GM19372 (cell line): Measurements from ENCODE around the gene KIFBP.
A peak's percentile ranks its signal among the peaks of the same experiment; 100 is the strongest.
"Not testable (repeated sequence)": the region's sequence is repeated elsewhere in the genome, so short reads cannot be mapped to it uniquely, and the experiment has no call there.

ENCODE experiments used
- ATAC-seq: cut with Tn5 transposase; IDR thresholded peaks from one replicate; pipeline ENCODE4 v1.9.1; 2021; ENCODE audit warnings: mild to moderate bottlenecking, low read depth, moderate library complexity; ENCODE audit not compliant: unreplicated experiment

KIFBP gene

GRCh38 chr10:68997211-68997610 is 8.6 kb downstream of the KIFBP start:
- no peak for ATAC-seq

- no peak for ATAC-seq
These were observed 16.2 kb downstream of the KIFBP start for GRCh38 chr10:69004821-69005220.

- ATAC-seq = no peak
These were observed 17.3 kb downstream of the KIFBP start for GRCh38 chr10:69005704-69006485.

DNA sequence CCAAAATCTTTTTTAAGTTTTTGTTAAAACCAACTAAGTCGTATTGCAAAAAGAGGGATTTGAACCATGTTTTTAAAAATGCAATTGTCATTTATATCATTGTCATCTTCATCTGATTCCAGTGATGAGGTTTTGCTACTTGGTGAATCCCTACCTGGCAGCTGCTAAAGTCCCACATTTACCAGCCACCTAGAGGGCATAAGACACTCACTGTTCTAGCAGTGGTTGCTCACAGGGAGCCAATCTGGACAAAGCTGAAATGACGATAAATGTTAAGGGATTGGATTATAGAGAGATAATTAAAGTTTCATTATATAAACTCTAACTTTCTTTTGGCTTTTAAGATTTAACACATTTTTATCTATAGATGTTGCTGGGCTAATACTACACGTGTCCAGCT is 18.7 kb downstream of the KIFBP start:
- no peak for ATAC-seq

- ATAC-seq = no peak
These were observed 20.8 kb downstream of the KIFBP start for GRCh38 chr10:69009360-69009759.

DNA sequence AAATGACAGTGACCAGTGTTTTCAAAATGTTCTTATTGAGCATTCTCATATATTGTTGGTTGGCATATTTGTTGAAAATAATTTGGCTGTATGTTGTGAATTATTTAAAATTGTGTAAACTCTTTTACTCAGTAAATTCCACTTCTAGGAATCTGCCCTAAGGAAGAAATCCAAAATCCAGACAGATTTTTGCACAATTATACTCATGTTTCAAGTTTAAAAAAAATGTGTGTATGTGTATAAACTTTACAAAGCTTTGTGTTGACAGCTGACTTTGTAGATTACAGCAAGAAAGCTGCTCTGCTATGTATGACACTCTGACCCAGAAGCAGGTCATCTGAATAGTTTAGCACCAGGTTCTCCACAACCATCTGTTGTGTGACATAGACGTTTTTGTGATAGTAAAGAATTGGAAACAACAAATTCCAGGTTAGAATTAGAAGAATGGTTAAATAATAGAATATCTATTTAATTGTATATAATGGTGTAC is 21.6 kb downstream of the KIFBP start:
- no peak for ATAC-seq

DNA sequence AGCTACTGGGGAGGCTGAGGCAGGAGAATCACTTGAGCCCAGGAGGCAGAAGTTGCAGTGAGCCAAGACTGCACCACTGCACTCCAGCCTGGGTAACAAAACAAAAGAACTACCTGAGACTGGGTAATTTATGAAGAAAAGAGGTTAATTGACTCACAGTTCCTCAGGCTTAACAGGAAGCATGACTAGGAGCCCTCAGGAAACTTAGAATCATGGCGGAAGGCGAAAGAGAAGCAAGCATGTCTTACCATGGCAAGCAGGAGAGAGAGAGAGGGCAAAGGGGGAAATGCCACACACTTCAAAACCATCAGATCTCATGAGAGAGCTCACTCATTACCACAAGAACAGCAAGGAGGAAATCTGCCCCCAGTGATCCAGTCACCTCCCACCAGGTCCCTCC is 24.2 kb downstream of the KIFBP start:
- ATAC-seq = not testable (repeated sequence)

DNA sequence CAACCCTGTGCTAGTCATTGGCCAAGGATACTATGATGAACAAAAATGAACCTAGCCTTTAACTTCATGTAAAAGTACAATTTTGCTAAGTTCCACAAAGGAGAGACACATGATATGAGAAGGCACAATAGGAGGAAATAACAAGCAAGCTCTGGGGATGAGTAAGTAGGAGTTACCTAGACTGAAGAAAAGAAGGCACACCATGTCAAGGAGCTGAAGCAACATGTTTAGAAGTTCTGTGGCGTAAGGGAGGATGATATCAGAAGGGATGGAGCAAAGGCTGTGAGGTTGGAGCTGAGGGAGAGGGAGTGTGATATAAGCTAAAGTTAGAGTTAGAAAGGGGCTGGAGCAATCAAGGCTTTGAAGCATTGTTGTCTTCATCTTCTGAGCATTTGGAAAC is 25.6 kb downstream of the KIFBP start:
- ATAC-seq = no peak

GRCh38 chr10:69018613-69019012 is 30.0 kb downstream of the KIFBP start:
- ATAC-seq = no peak

DNA sequence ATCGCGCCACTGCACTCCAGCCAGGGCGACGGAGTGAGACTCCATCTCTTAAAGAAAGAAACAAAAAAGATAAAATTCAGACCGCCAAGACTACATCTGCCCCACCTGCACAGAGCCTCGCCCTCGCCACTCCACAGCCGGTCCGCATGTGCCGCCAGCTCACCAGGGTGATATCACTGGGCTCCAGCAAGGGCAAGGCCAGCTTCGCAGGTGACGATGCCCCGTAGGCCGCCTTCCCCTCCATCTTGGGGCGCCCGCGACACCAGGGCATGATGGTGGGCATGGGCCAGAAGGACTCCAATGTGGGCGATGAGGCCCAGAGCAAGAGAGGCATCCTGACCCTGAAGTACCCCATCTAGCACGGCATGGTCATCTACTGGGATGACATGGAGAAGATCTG is 34.0 kb downstream of the KIFBP start:
- no peak for ATAC-seq

DNA sequence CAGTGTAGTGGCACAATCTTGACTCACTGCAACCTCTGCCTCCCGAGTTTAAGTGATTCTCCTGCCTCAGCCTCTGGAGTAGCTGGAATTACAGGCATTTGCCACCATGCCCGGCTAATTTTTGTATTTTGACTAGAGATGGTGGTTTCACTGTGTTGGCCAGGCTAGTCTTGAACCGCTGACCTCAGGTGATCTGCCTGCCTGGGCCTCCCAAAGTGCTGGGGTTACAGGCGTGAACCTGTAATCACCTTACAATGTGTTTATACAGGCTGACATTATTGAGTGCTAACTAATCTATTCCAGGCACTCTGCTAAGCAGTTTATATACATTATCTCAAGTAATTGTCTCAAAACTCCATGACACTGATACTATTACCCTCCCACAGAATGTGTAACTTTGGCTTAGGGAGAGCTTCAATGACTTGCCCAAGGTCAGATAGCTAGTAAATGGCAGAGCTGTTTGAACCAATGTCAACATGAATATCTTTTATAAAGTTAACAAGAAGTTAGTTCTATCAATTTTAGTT is 36.8 kb downstream of the KIFBP start:
- no peak for ATAC-seq

DNA sequence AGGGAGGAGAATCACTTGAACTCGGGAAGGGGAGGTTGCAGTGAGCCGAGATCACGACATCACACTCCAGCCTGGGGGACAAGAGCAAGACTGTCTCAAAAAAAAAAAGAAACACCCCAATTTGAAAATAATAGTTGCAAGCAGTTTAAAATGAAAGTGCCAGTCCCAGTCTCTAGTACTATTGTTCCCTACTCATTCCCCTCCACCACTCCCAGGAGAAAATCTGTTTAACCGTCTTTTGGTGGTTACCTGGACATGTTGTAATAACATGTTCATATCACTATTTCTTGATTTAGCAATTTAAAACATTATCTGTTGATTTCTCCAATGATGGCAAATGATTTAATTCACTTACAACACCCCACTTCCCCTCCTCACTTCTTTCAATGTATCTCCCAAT is 44.7 kb downstream of the KIFBP start:
- ATAC-seq = no peak

GRCh38 chr10:69037489-69037888 is 48.9 kb downstream of the KIFBP start:
- ATAC-seq = no peak

DNA sequence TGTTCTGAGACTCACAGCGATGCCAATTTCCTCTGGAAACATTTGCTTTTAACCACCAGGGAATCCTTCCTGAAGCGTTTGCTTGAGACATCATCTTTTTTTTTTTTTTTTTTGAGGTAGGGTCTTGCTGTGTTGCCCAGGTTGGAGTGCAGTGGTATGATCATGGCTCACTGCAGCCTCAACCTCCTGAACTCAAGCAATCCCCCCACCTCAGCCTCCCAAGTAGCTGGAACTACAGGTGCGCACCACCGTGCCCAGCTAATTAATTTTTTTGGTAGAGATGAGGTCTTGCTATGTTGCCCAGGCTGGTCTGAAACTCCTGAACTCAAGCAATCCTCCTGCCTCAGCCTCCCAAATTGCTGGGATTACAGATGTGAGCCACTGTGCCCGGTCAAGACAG is 52.3 kb downstream of the KIFBP start:
- not testable (repeated sequence) for ATAC-seq

GRCh38 chr10:69042417-69042816 is 53.8 kb downstream of the KIFBP start:
- no peak for ATAC-seq

DNA sequence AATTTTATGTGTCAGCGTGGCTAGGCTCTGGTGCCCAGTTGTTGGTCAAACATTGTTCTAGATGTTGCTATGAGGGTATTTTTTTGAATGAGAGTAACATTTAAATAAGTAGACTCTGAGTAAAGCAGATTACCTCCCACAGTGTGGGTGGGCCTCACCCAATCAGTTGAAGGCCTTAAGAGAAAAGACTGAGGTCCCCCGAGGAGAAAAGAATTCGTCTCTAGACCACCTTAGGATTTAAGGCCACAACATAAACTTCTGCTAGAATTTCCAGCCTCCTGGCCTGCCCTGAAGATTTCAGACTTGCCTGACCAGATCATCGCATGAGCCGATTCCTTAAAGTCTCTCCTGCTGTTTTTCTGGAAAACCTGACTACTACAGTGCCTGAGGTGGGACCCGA is 54.2 kb downstream of the KIFBP start:
- ATAC-seq = no peak

DNA sequence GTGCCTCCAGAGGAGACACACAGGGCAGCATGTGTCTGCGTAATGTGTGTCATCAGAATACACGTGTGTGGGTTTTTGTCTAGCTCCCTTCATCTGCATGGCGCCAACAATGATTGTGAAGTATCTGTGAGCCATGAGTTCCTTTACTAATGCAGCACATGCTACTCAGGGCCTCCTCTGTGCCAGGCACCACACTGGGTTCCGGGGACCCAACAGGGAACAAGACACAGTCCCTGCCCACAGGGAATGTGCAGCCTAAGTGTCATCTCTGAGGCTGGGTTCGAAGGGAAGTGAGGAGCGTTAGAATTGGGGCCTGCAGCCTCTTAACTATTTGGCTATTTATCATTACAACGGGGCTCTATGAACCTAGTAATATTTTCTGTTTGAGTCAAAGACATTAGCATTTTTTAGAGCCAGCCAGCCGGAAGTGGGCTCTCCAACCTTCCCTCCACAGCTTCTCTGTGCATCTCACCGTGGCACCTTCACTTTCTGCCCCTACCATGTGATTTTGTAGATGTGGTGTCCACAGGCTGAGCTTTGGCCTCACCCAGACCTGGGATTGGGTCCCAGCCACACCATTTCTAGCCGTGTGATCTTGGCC is 55.4 kb downstream of the KIFBP start:
- no peak for ATAC-seq

- no peak for ATAC-seq
These were observed 55.9 kb downstream of the KIFBP start for GRCh38 chr10:69044546-69044945.

DNA sequence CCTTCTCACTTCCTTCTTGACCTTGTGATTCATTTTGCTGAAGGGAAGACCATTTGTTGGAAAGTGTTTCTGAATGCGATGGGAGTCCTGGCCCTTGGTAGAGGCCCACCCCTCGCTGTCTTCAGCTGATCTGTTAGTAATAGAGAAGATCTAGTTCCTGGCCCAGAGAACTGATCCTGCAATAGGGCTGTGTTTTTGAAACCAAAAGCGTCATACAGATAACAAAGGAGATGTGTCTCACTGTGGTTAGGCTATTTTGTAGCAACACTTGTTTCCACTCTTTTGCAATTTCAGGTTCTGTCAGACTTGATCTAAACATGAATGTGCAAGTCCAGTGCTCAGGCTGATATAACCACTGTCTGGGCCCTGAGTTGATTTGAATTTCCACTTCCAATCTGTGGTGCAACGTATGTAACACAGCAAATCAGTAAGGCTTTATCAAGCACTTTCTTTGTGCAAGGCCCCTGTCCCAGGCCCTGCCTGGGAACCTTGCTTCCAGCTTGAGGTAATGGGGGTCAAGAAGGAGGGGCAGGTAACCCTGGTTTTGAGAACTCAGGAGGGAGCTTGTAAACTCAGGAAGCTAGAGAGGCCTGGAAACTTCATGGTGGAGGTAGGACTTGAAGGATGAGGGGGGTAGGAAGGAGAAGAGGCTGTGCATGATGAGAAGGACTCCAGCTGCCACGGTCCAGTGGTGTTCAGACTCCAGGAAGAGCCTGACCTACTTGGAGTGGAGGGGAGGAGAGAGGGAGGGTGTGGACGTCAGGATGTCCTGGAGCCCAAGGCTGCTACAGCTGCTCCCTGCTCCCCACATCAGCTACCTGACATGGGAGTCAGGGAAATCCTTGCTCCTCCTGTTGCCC is 57.1 kb downstream of the KIFBP start:
- ATAC-seq = peak; percentile 44

DNA sequence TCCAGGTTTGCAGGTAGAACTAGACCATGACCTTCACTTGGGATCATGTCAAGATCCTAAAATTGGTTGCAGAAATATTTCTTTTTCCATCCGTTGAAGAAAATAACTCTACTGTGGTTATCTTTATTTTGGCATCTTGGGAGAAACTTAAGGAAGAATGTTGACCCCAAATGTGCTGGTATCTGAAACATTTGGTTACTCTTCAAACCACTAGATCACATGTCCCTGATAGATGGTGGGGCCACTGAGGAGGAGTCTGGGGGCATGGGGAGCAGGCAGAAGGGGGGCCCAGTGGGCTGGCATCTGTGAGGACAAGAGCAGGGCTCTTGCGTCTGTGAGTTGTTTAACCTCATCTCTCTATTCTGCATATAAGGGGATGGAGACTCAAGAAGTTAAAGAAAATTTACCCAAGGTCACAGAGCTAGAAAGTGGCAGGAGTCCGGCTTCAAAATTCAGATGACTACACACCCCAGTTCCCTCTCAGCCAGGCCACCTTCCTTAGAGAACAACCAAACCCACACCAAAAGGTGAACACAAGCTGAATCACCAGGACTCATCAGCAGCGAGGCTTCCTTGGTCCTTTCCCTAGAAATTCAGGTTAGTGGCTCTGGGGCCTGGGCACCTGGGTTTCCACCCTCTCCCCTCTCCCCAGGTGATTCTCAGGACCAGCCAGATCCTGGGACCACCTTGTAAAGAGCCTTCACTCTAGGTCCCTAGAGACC is 58.7 kb downstream of the KIFBP start:
- no peak for ATAC-seq
